Fibroblast of villous mesenchyme (primary cell): ENCODE measurements around the gene CCDC93. TPM values are rescaled to one million over a fixed set of nuclear protein-coding genes. Genes with fewer than 3 reads are reported as not detected.

Source experiments
- DNase-seq: peaks from one replicate; pipeline ENCODE4 v3.0.0-alpha.2; 2010; ENCODE audit warnings: low read depth
- H3K4me3 ChIP-seq: 2 replicates; pipeline ENCODE4 v1.5.1; 2011; ENCODE audit warnings: low read depth, mild to moderate bottlenecking, low read length
- total RNA-seq: library from RNA; depleted of rRNA; stranded (reverse); fragments of >200 nt; gene quantifications from 2 replicates; pipeline ENCODE4 v1.2.3, GENCODE V29; 2012
- TF ChIP-seq, protein P1 (sequence below): IDR thresholded peaks from 2 replicates; pipeline ENCODE4 v1.5.1; 2012; ENCODE audit warnings: low read depth, mild to moderate bottlenecking, low read length; ENCODE audit not compliant: insufficient read depth

Gene CCDC93, protein sequence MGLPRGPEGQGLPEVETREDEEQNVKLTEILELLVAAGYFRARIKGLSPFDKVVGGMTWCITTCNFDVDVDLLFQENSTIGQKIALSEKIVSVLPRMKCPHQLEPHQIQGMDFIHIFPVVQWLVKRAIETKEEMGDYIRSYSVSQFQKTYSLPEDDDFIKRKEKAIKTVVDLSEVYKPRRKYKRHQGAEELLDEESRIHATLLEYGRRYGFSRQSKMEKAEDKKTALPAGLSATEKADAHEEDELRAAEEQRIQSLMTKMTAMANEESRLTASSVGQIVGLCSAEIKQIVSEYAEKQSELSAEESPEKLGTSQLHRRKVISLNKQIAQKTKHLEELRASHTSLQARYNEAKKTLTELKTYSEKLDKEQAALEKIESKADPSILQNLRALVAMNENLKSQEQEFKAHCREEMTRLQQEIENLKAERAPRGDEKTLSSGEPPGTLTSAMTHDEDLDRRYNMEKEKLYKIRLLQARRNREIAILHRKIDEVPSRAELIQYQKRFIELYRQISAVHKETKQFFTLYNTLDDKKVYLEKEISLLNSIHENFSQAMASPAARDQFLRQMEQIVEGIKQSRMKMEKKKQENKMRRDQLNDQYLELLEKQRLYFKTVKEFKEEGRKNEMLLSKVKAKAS
- 21.9 and 28.1 TPM in 2 replicates for total RNA-seq

DNA sequence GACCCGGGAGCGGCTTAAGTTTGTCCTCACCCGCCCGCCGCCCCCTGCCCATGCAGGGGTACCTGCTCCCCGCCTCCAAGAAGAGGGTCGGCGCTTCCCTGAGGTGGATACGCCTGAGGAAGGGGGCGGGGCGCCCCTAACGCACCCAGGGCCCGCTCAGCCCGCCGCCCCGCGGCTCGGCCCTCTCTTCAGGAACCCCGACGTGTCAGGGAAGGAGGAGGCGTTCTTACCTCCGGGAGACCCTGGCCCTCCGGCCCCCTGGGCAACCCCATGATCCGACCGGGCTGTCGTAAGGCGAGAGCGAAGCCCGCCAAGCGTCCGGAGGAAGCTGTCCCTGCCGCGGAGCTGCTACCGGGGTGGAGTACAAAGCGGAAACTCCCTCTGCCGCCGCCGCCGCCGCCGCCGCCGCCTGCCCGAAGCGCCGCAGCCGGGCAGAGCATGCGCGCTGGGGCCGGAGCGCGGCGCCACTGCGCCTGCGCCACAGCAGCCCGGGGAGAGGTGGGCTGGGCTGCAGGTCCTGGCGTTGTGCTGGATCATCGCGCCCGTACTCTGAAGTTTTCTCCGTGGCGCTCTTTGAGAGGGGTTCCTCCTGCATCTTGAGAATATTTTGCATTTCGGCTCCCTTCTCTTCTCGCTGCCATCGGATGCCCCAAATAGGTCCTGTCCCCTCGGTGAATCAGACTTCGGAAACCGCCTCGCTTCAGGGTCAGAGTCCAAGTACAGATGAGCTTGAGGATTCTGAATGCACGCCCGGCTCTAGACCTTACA, at the start of gene CCDC93:
TSS of gene CCDC93 (minus strand) at position 347 of the 768 bp plus-strand sequence. CDS start at position 272, 75 bp downstream.
- DNase-seq: peak; percentile 81
- TF ChIP-seq, protein P1, sequence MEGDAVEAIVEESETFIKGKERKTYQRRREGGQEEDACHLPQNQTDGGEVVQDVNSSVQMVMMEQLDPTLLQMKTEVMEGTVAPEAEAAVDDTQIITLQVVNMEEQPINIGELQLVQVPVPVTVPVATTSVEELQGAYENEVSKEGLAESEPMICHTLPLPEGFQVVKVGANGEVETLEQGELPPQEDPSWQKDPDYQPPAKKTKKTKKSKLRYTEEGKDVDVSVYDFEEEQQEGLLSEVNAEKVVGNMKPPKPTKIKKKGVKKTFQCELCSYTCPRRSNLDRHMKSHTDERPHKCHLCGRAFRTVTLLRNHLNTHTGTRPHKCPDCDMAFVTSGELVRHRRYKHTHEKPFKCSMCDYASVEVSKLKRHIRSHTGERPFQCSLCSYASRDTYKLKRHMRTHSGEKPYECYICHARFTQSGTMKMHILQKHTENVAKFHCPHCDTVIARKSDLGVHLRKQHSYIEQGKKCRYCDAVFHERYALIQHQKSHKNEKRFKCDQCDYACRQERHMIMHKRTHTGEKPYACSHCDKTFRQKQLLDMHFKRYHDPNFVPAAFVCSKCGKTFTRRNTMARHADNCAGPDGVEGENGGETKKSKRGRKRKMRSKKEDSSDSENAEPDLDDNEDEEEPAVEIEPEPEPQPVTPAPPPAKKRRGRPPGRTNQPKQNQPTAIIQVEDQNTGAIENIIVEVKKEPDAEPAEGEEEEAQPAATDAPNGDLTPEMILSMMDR: no peak
- peak within 1 kb of the TSS; percentile 87 for H3K4me3 ChIP-seq

DNA sequence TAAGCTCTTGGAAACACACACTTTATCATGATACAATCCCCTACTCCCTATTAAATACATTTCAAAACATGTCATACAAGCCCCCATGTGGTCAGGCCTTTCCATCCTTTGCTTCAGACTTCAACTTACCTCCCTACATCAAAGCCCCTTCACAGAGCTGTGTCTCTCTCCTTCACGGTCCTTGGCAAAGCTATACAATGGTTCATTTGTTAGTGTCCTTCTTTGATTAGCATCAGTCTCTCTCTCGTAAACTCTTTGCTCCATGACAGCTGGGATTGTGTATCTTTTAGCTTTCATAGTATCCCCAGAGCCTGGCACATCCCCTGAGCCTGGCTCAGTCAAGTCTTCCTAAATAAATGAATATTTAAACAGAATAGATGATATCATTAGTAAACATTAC, 48.8 kb upstream of the CCDC93 start:
- TF ChIP-seq, protein P1: no peak
- no peak for DNase-seq
- H3K4me3 ChIP-seq: no peak overlapping the region

DNA sequence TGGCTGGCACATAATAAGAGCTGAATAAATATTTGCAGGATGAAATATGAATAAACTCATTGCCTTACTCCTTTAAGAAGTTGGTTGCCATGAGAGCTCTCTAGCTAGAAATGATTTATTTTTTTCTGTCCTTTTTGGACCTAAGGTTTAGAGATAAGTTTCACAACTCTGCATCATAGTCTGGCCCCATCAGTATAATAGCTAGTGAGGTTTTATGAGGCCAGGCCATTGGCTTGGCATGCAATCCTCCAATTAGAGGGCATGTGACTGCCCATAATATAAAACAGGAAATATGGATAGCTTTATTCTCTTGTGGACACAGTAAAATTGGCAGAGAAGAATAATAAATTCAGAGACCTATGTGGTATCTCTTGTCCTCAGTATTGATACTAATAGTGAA, 48.2 kb upstream of the CCDC93 start:
- TF ChIP-seq, protein P1: no peak
- peak; percentile 22 for DNase-seq
- no peak overlapping the region for H3K4me3 ChIP-seq

DNA sequence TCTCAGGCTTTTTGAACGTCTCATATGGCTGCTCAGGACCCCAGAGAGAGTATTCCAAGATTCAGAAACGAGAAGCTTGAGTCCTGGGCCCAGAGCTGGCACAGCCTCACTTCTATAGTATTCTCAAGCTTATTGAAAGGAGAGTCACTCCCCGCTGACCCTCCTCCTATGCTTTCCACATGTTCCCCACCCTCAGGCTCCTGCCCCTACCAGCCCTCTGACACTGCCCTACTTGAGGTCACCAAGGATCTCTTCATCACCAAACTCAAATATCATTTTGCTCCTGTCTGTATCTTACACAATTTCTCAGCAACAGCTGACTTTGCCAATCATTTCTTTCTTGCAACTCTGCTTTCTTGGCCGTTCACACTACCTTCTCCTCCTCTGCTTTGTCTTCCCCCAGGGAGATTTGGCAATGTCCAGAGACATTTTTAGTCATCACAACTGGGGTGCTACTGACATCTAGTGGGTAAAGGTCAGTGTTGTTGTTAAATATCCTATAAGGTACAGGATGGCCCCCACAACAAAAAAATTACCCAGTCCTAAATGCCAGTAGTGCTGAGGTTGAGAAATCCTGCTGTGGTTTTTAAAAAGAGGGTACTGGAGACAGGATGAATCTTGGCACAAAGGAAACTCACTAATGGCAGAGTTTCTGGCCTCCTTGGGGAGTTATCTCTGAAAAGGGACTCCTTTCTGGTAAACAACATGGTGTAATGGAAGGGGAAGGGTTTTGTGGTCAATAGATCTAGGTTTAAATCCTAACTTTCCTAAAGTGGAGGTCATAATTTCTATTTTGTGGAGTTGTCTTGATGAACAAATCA, 47.5 kb upstream of the CCDC93 start:
- TF ChIP-seq, protein P1: peak; percentile 62
- peak; percentile 67 for DNase-seq
- H3K4me3 ChIP-seq: no peak overlapping the region

DNA sequence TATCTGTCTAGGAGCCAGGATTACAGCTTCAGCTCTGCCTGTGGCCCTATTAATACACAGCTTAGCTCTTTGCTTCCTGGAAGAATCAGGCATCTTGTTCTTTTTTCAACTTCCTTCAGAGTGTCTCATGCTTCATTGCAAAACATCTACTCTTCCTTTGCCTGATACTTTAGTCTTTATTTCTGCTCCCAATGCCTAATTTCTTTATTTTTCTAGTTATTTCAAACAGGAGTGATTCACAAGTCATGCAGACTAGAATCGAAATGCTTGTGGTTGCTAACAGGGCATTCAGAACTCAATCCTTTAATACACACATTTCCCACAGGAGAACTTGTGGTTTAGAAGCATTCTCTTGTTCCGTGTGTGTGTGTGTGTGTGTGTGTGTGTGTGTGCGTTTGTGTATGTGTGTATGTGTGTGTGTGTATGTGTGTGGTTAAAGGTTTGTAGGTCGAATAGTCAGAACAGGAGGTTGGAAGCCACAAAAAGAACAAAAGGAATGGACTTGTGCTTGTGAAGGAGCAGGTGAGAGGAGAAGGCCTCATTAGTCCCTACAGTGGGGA, 46.1 kb upstream of the CCDC93 start:
- no peak overlapping the region for H3K4me3 ChIP-seq
- DNase-seq: peak; percentile 79
- TF ChIP-seq, protein P1: no peak

DNA sequence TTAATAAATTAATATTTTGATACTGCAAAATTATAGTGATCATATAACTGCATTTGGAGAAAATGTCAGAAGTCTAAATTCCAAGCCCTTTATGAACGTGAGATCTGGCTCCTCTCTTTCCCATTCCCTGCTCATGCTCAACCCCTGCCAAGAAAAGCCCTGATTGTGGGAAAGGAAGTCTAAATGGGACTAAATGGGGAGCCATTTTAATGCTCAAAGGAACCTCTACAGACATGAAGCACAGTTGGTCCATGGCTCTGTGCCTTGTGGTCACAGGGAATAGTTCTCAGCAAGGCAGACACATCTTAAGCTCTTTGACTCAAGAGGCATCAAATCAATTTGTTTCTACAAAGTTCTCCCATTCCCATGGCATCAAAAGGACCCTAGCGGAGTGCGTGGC, 45.1 kb upstream of the CCDC93 start:
- no peak for DNase-seq

More for the DNA sequence above, 45.1 kb upstream of the CCDC93 start:
- no peak overlapping the region for H3K4me3 ChIP-seq
- TF ChIP-seq, protein P1: no peak
